Measurements from ENCODE around the gene SYNE3. TPM values are rescaled to one million over a fixed set of nuclear protein-coding genes. Genes with fewer than 3 reads are reported as not detected.

Gene SYNE3
- total and polyA plus RNA-seq, 2 of the 8 experiments (the other 6 are each of a cell fraction or from before 2014, with no cell fraction given), result under 0.01 TPM; not detected in 1

DNA sequence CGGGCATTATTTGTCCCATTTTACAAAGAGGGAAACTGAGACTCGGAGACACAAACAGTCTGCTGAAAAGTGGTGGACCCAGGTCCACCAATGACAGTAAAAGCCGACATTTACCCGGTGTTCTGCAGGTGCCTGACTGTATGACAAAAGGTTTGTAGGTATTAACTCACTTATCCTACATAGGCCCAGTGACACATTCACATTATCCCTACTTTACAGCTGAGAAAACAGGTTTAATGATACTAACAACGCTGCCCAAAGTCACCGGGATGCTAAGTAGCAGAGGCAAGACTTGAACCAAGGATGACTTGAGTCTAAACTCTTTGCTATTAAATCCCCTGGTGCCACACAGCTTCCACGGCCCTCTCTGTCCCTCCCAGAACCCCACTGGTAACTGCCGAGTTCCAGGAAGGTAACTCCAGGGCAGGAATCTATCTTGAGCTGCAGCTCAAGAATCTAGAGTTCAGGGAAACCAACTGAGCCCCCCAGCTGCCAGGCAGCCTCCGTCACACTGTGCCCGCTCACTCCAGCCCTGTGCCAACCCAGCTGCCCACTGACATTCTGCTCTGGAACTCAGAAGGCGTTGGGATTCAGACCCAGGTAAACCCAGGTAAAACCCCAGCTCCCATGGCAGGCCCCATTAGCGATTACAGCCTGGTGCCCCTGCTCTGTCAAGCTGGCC lies 33.7 kb downstream of the SYNE3 start (continued):
- TF ChIP-seq, protein P1, sequence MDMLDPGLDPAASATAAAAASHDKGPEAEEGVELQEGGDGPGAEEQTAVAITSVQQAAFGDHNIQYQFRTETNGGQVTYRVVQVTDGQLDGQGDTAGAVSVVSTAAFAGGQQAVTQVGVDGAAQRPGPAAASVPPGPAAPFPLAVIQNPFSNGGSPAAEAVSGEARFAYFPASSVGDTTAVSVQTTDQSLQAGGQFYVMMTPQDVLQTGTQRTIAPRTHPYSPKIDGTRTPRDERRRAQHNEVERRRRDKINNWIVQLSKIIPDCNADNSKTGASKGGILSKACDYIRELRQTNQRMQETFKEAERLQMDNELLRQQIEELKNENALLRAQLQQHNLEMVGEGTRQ (IDR thresholded peaks at IDR 0.05; ENCODE audit: low read length), result no peak
- TF ChIP-seq NANOG (IDR thresholded peaks at IDR 0.05; ENCODE audit: insufficient read depth, low read depth, low read length, poor library complexity, severe bottlenecking) (no peak), BCL11A (IDR thresholded peaks at IDR 0.05; ENCODE audit: low read depth in 2 of 2, low read length in 2 of 2) (no peak), CEBPB (IDR thresholded peaks at IDR 0.05; ENCODE audit: low read depth, low read length) (no peak), SAP30 (IDR thresholded peaks at IDR 0.05; ENCODE audit: insufficient read depth, insufficient replicate concordance, low read length) (no peak), SRF (IDR thresholded peaks at IDR 0.05; ENCODE audit: low read depth, low read length) (no peak)

Data from H1 (cell line).